ENCODE results near the gene PYGB. TPM values are rescaled to one million over a fixed set of nuclear protein-coding genes. Genes with fewer than 3 reads are reported as not detected.

The PYGB gene
- total RNA-seq, 1 donor, result 194 TPM

- H3K9me3 ChIP-seq (ENCODE audit: low read depth, low read length), result no peaks in the 10 kb centered on the region
- H3K4me1 ChIP-seq (ENCODE audit: insufficient read depth, low read length), result peaks cover 26% of the 10 kb centered on the region
- H4K20me1 ChIP-seq (ENCODE audit: insufficient read depth, low read length), result no peaks in the 10 kb centered on the region
- no peak for DNase-seq (ENCODE audit: insufficient read length, low spot score, missing footprints)
- no peaks in the 10 kb centered on the region for H3K79me2 ChIP-seq (ENCODE audit: insufficient read depth, low read length)
- H3K27me3 ChIP-seq (ENCODE audit: insufficient read depth, low read length), result no peaks in the 10 kb centered on the region
- H3K4me3 ChIP-seq (ENCODE audit: insufficient read depth, low read length), result no peak overlapping the region
- H3K4me2 ChIP-seq (ENCODE audit: insufficient read depth, low read length), result peak overlapping the region; percentile 32
- TF ChIP-seq, protein P1, sequence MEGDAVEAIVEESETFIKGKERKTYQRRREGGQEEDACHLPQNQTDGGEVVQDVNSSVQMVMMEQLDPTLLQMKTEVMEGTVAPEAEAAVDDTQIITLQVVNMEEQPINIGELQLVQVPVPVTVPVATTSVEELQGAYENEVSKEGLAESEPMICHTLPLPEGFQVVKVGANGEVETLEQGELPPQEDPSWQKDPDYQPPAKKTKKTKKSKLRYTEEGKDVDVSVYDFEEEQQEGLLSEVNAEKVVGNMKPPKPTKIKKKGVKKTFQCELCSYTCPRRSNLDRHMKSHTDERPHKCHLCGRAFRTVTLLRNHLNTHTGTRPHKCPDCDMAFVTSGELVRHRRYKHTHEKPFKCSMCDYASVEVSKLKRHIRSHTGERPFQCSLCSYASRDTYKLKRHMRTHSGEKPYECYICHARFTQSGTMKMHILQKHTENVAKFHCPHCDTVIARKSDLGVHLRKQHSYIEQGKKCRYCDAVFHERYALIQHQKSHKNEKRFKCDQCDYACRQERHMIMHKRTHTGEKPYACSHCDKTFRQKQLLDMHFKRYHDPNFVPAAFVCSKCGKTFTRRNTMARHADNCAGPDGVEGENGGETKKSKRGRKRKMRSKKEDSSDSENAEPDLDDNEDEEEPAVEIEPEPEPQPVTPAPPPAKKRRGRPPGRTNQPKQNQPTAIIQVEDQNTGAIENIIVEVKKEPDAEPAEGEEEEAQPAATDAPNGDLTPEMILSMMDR (IDR thresholded peaks at IDR 0.05; ENCODE audit: extremely low read depth, low read depth, low read length), result no peak
- peak overlapping the region; percentile 85 for H3K27ac ChIP-seq (ENCODE audit: low read depth, low read length)
- H2AFZ ChIP-seq (ENCODE audit: low read length), result no peak overlapping the region
- H3K36me3 ChIP-seq (ENCODE audit: insufficient read depth, low read length), result peaks cover 28% of the 10 kb centered on the region
These were observed 23.8 kb upstream of the PYGB start for GRCh38 chr20:25223765-25224720.

DNA sequence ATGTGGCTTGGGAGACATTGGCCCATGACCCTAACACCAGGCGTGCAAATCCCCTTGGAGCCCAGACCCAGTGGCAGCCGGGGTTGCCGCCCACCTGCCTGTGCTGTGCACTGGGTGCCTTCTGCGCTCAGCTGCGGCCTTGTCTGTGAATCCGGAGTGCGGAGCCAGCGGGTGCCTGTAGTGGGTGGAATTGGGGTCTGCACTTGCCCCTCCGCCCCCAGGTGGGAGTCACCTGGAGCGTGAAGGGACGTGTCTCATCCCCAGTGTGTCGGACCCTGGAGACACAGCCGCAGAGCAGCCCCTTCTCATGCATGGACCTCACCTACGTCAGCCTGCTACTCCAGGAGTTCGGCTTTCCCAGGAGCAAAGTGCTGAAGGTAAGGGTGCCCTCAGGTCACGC lies 22.9 kb upstream of the PYGB start:
- Histone ChIP-seq H3K79me2 (ENCODE audit: insufficient read depth, low read length) (no peaks in the 10 kb centered on the region), H4K20me1 (ENCODE audit: insufficient read depth, low read length) (no peaks in the 10 kb centered on the region), H3K4me2 (ENCODE audit: insufficient read depth, low read length) (no peak overlapping the region), H3K4me1 (ENCODE audit: insufficient read depth, low read length) (peaks cover 26% of the 10 kb centered on the region), H3K9me3 (ENCODE audit: low read depth, low read length) (no peaks in the 10 kb centered on the region), H3K27ac (ENCODE audit: low read depth, low read length) (peak overlapping the region; percentile 85), H3K36me3 (ENCODE audit: insufficient read depth, low read length) (peaks cover 23% of the 10 kb centered on the region), H3K27me3 (ENCODE audit: insufficient read depth, low read length) (no peaks in the 10 kb centered on the region), H2AFZ (ENCODE audit: low read length) (no peak overlapping the region), H3K4me3 (ENCODE audit: insufficient read depth, low read length) (no peak overlapping the region)
- TF ChIP-seq, protein P1 (IDR thresholded peaks at IDR 0.05; ENCODE audit: extremely low read depth, low read depth, low read length), result no peak
- no peak for DNase-seq (ENCODE audit: insufficient read length, low spot score, missing footprints)

GRCh38 chr20:25225642-25226432 lies 22.0 kb upstream of the PYGB start:
- TF ChIP-seq, protein P1 (IDR thresholded peaks at IDR 0.05; ENCODE audit: extremely low read depth, low read depth, low read length), result no peak
- Histone ChIP-seq H3K36me3 (ENCODE audit: insufficient read depth, low read length) (peaks cover 21% of the 10 kb centered on the region), H3K4me1 (ENCODE audit: insufficient read depth, low read length) (peaks cover 26% of the 10 kb centered on the region), H3K27me3 (ENCODE audit: insufficient read depth, low read length) (no peaks in the 10 kb centered on the region), H3K27ac (ENCODE audit: low read depth, low read length) (no peak overlapping the region), H2AFZ (ENCODE audit: low read length) (no peak overlapping the region), H4K20me1 (ENCODE audit: insufficient read depth, low read length) (no peaks in the 10 kb centered on the region), H3K79me2 (ENCODE audit: insufficient read depth, low read length) (no peaks in the 10 kb centered on the region), H3K9me3 (ENCODE audit: low read depth, low read length) (no peaks in the 10 kb centered on the region), H3K4me2 (ENCODE audit: insufficient read depth, low read length) (no peak overlapping the region), H3K4me3 (ENCODE audit: insufficient read depth, low read length) (no peak overlapping the region)
- peak; percentile 13 for DNase-seq (ENCODE audit: insufficient read length, low spot score, missing footprints)
